8988T (cell line): Measurements from ENCODE around the gene PADI6.
"Not testable (repeated sequence)": the region's sequence is repeated elsewhere in the genome, so short reads cannot be mapped to it uniquely, and the experiment has no call there.

Experiments
- DNase-seq: peaks from one replicate; pipeline ENCODE4 v3.0.0; 2011

Gene PADI6

DNA sequence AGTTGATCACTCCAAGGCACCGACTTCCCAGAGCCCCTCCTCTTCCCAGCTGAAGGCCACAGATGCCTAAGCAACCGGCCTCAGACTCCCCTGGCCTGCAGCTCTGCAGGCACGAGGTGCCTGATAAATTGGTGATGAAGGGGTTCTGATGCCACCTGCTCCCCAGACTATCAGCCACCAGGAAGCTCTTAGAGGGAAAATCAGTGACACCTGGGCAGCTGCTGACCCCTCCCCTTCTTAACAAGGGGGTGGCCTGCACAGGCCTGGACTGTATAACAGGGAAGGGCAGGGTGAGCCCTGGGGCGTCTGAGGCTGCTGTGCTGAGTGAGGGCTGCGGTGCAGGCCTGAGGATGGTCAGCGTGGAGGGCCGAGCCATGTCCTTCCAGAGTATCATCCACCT, at the start of gene PADI6:
Gene PADI6 (plus strand): TSS at position 301 of the 400 bp plus-strand sequence. CDS start 50 bp downstream, at position 351.
- DNase-seq = no peak

GRCh38 chr1:17328855-17329254, 43.1 kb upstream of the PADI6 start:
- DNase-seq = no peak

GRCh38 chr1:17329610-17330009, 42.4 kb upstream of the PADI6 start:
- DNase-seq = no peak

GRCh38 chr1:17330856-17331255, 41.1 kb upstream of the PADI6 start:
- DNase-seq = no peak

DNA sequence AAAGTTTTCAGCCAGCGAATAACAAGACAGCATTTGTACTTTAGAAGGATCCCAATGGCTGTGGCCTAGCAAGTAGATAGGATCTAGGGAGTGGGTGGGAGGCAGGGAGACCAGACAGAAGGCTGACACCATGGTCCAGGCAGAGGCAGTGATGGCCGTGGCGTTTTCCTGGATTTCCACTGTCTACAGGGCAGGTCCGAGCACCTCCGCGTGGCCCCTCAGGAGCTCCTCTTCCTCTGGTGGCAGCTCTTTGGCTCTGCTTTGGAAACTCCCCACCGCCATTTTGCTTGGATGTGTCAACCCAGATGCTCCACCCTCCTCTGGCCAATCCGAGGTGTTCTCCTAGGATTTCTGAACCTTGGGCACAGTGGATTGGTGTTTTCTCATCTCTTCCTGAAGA, 38.9 kb upstream of the PADI6 start:
- DNase-seq = no peak

- DNase-seq = no peak
These were observed 35.9 kb upstream of the PADI6 start for GRCh38 chr1:17335821-17336710.

DNA sequence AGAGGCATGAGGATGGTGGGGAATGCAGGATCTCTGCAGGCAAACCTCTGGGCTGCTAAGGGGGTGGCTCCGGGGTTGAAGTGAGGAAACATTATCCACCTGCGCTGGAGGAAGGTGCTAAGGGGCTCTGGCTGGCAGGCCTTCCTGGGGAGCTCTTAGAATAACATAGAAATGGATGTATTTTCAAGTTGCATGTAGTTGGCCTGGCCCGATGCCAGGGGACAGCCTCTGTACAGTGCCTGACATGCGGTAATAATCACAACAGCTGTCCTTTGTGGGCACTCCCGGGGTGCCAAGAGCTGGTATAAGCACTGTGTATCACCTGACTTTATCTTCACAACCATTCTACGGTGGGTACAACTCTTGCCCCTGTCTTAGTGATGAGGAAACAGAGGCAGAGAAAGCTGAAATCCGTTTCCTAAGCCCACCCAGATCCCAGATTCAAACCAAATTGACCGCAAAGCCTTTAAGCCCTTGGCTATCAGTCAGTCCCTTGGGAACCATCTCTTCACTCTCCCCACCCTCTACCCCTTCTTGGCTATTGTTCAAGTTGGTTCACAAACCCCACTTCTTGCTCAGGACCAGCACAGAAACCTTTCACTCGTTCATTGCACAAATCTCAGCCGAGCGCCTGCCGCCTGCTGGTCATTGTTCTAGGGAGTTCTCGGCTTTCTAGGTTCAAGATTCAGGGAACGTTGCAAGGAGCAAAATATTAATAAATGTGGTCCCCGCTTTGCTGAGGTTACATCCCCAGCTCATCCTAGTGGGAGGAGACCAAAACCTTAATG, 33.1 kb upstream of the PADI6 start:
- DNase-seq = no peak

DNA sequence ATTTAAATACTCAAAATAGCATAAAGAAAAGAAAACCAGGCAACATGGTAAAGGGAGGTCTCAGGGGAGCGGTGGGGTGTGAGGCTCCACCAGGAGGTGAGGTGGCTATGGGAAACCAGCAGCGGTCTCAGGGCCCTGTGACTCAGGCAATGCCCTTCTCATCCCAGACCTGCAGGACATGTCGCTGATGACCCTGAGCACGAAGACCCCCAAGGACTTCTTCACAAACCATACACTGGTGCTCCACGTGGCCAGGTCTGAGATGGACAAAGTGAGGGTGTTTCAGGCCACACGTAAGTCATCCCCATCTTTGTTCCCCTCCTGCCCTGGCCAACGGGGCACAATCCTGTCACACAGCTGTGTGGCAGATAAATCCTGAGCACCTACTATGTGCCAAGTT, 32.5 kb upstream of the PADI6 start:
- DNase-seq = no peak

DNA sequence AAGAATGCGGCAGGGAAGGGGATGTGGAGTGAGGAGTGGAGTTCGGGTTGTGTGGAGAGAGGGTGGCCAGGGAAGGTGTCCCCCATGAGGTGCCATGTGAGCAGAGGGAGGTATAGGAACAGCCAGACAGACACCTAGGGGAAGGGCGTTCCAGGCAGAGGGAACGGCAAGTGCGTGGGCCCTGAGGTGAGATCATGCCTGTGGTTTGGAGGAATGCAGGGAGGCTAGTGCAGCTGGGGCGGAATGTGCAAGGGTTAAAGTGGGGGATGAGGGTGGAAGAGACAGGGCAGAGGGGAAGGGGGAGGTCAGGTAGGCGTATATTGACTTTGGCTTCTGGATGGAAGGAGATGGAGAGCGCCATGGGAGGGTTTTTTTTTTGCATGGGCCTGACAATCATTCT, 31.6 kb upstream of the PADI6 start:
- no peak for DNase-seq

DNA sequence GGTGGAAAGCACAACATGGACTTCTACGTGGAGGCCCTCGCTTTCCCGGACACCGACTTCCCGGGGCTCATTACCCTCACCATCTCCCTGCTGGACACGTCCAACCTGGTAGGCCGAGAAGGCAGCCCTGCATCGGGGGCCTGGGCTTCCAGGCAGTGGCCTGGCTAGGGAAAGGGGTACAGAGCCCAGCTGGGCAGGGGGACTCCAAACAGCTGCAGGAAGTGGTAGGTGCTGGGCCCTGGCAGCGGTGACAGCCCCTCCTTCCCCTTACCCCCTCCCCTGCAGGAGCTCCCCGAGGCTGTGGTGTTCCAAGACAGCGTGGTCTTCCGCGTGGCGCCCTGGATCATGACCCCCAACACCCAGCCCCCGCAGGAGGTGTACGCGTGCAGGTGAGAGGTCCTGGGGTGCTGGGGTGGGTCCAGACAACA, 30.0 kb upstream of the PADI6 start:
- DNase-seq = no peak

DNA sequence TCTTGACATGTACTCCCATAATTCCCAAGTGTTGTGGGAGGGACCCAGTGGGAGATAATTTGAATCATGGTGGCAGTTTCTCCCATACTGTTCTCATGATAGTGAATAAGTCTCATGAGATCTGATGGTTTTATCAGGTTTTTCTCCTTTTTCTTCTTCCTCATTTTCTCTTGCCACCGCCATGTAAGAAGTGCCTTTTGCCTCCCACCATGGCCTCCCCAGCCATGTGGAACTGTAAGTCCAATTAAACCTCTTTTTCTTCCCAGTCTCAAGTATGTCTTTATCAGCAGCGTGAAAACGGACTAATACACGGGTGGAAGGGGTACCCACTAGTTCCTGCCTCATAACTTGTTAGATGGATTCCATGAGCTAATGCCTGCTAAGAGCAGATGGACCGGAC, 26.5 kb upstream of the PADI6 start:
- not testable (repeated sequence) for DNase-seq

GRCh38 chr1:17346046-17346789, 25.8 kb upstream of the PADI6 start:
- no peak for DNase-seq

DNA sequence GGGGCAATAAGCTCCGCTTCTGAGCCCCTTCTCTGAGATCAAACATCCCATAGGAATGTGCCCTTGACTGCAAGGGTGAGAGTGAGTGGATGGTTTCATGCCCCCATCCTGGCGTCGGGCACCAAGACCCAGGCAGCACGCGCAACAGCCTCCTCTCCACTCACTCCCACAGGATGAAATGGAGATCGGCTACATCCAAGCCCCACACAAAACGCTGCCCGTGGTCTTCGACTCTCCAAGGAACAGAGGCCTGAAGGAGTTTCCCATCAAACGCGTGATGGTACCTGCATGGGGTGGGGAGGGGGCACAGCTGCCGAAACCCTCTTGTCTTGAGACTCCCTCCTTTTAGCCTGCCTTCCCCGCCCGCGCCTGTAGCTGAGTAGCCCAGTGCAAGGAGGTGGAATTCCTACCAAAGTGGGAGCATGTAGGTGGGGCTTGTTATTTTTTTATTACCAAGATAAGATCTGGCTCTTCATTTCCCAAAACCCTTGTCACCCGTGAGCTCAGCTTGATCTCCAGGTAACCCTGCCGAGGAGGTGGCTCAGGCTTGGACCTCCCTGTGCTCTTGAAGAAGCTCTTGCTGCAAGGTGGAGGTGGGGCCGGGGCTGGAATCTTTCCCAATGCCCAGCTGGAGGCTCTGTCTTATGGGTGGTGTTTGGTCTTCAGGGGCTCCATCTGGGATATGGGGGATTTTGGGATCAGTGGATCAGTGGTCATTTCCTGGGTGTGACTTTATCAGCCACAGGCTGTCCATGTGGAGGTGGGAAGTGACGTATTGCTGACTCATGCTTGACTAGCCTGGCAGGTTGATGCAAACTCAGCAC, 24.0 kb upstream of the PADI6 start:
- no peak for DNase-seq

DNA sequence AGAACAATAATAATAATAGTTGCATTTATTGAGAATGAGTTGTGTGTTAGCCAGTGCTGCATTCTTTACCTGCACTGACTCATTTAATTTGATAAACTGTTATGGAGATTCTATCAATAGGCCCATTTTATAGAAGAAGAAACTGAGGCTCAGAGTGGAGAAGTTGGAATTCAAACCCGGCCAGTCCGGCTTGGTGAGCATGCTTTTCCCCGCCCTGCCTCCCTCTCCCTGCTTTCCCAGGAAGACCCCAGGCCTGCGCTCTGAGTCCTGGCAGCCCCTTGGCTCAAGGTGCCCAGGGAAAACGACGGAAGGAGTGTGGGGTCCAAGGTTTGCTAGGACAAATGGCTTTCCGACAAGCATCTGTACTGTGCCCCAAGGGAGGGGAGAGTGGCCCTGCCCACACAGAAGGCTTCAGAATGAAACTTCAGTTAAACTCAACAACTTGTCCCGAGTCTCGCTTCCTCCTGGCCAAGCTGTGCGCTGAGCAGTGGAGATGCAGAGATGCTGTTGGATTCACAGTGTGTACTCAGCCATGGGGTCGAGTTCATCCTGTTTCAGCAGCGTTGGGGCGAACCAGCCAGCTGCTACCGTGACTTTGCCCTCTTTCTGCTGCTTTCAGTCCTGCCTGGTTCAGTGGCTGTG, 23.3 kb upstream of the PADI6 start:
- no peak for DNase-seq

DNA sequence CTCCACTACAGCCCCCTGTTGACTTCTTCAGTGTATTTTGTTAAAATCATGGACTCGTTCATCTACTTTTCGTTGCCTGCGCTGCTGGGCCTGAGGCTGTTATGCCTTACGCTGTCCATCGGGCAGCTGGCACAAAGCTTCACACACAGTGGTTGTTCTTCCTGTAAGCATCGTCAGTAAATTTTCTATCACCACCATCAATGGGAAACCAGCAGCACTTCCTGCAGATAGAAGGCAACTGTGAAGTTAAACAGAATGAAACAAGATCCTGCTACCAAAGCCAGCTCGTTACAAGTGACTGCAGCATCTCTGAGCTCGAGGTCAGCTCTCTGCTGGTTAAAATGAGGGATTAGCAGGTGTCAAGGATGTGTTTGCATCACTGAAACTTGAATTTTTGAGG, 21.9 kb upstream of the PADI6 start:
- DNase-seq = no peak

- no peak for DNase-seq
These were observed 21.0 kb upstream of the PADI6 start for GRCh38 chr1:17350928-17351446.

GRCh38 chr1:17351598-17352324, 20.2 kb upstream of the PADI6 start:
- DNase-seq = no peak

DNA sequence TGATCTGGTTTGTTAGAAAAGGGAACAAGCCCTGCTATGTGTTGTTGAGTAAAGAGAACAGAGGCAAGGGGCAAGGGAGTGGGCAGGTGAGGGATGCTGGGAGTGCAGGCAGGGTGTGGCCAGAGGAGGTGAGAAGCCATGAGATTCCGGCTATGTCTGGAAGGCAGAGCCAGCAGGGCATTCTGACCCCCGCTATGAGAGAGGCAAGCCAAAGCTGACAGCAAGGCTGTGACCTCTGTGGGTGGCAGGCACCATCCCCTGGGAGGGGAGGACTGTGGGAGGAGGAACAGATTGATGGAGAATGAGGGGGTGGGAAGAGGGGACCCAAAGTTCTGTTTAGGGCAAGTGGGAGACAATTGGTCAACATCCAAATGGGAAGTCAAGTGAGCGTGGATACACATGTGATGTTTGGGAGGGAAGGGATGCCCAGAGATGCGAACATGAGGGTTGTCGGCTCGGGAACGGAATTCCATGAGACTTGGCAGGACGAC, 19.5 kb upstream of the PADI6 start:
- no peak for DNase-seq

DNA sequence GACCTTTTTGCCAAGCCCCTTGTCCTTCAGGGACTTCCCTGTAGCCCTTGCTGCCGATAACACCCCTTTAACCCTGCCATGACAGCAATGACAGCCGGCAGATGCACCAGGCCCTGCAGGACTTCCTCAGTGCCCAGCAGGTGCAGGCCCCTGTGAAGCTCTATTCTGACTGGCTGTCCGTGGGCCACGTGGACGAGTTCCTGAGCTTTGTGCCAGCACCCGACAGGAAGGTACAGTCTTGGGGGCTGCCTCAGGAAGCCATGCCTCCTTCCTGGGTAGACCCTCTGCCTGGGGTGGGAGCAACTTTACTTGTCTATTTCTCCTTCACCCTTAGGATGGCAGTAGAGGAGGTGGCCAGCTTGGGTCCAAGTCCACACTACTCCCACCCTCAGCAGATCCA, 16.1 kb upstream of the PADI6 start:
- no peak for DNase-seq

DNA sequence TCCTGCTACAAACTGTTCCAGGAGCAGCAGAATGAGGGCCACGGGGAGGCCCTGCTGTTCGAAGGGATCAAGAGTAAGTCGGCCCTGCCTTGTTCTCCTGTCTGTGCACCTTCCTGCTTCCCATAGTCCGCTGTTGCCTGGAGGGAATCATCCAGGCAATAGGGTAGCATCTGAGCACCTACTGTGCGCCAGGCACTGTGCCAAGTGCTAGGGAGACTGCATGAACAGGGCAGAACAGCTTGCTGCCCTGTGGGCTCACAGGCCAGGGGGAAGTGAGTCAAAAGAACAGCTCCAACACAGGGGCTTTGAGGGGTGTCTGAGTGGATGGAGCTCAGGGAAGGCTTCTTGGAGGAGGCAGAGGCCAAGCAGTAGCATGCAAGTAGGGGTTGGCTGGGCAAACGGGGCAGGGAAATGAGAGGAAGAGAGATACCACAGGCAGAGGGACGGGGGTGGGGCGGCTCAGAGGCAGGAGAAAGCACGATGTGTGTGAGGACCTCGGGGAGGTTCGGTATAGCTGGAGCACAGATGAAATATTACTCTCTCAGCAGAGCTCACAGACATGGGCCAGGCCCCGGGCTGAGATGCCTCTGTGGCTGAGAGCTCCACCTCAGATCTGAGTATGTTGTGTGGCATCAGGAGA, 15.5 kb upstream of the PADI6 start:
- no peak for DNase-seq
